IMR-90 (cell line): ENCODE data around the gene IAPP.

ENCODE experiments used
- FOS ChIP-seq: fragments of 150-350 bp; IDR thresholded peaks from 2 replicates; pipeline ENCODE4 v1.6.1; 2016; ENCODE audit warnings: low read depth, low read length
- POLR2A ChIP-seq: IDR thresholded peaks from 2 replicates; pipeline ENCODE4 v1.6.1; 2012; ENCODE audit warnings: mild to moderate bottlenecking, low read depth, low read length
- RAD21 ChIP-seq: IDR thresholded peaks from 2 replicates; pipeline ENCODE4 v1.6.1; 2012; ENCODE audit warnings: low read length, improper control_type of control experiment
- SMC3 ChIP-seq: fragments of 150-350 bp; IDR thresholded peaks from 2 replicates; pipeline ENCODE4 v1.6.1; 2016; ENCODE audit warnings: low read depth, mild to moderate bottlenecking, antibody characterized with exemption, low read length, moderate library complexity
- TF ChIP-seq, protein P1 (sequence below): conservative IDR thresholded peaks from 2 replicates; pipeline ENCODE4 v1.5.1; 2012; ENCODE audit warnings: mild to moderate bottlenecking, low read depth, low read length, improper control_type of control experiment
- TF ChIP-seq, protein P2 (sequence below): fragments of 150-350 bp; IDR thresholded peaks from 2 replicates; pipeline ENCODE4 v1.6.1; 2016; ENCODE audit warnings: low read depth, mild to moderate bottlenecking, low read length, moderate library complexity, borderline replicate concordance

DNA sequence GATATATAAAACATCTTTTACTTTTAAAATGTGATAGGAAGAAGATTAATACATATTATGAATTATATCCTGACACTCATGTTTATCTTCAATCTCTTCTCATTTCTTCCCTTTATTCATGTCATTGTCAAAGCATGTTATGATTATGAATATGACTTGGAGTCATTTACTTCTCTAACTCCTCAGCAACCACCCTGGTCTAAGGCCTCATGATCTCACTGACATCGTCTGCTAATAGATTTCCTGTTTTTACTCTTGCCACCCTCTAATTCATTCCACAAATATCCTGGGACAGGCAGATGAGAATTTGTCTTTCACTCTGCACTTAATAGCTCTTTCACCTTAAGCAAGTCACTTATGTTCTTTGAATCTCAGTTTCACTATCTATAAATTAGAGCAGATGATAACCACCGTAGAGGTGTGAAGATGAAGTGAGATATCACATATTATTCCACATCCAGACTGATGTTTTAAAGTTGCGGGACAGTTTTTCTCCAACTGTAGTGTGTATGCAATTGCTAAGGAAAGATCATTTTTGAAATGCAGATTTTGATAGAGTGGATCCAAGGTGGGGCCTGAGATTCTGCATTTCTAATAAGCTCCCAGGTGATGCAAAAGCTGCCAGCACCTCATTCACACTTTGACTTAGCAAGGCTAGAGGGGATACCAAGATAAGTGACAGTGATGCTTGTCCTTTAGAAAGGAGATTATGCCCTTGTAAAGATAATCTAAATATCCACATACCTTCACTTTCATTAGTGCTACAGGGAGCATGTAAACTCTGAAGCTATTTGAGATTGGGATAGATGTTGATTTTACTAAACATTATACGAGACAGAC, 3.3 kb upstream of the IAPP start:
- TF ChIP-seq POLR2A (no peak), RAD21 (no peak), SMC3 (no peak), FOS (no peak)
- TF ChIP-seq, protein P1, sequence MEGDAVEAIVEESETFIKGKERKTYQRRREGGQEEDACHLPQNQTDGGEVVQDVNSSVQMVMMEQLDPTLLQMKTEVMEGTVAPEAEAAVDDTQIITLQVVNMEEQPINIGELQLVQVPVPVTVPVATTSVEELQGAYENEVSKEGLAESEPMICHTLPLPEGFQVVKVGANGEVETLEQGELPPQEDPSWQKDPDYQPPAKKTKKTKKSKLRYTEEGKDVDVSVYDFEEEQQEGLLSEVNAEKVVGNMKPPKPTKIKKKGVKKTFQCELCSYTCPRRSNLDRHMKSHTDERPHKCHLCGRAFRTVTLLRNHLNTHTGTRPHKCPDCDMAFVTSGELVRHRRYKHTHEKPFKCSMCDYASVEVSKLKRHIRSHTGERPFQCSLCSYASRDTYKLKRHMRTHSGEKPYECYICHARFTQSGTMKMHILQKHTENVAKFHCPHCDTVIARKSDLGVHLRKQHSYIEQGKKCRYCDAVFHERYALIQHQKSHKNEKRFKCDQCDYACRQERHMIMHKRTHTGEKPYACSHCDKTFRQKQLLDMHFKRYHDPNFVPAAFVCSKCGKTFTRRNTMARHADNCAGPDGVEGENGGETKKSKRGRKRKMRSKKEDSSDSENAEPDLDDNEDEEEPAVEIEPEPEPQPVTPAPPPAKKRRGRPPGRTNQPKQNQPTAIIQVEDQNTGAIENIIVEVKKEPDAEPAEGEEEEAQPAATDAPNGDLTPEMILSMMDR: no peak
- TF ChIP-seq, protein P2, sequence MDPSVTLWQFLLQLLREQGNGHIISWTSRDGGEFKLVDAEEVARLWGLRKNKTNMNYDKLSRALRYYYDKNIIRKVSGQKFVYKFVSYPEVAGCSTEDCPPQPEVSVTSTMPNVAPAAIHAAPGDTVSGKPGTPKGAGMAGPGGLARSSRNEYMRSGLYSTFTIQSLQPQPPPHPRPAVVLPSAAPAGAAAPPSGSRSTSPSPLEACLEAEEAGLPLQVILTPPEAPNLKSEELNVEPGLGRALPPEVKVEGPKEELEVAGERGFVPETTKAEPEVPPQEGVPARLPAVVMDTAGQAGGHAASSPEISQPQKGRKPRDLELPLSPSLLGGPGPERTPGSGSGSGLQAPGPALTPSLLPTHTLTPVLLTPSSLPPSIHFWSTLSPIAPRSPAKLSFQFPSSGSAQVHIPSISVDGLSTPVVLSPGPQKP: no peak
